GOT3 (cell line): ENCODE measurements around the gene CCBE1.
"Not testable (repeated sequence)": the region's sequence is repeated elsewhere in the genome, so short reads cannot be mapped to it uniquely, and the experiment has no call there.

ENCODE experiments used
- DNase-seq: peaks from one replicate; lab custom pipeline; 2025; ENCODE audit warnings: mixed read lengths; lab: John Stamatoyannopoulos, UW

CCBE1 gene

GRCh38 chr18:59697236-59697932 lies at the start of gene CCBE1:
TSS of gene CCBE1 (minus strand) at chr18:59697423.
- peak; percentile 4 for DNase-seq

DNA sequence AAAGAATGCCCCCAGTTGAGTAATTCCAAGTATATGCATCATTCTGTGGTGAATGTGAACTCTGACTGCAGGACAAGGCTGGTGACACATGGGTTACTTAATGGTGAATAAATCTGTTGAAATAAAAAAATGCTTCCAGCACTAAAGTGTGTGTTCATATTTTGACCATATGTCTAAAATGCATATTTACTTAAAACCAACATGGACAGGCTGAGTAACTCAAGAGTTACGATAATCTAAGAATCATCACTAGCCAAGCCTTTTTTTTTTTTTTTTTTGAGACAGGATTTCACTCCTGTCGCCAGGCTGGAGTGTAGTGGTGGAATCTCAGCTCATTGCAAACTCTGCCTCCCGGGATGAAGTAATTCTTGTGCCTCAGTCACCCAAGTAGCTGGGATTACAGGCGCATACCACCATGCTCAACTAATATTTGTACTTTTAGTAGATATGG lies 47.1 kb upstream of the CCBE1 start:
- no peak for DNase-seq

DNA sequence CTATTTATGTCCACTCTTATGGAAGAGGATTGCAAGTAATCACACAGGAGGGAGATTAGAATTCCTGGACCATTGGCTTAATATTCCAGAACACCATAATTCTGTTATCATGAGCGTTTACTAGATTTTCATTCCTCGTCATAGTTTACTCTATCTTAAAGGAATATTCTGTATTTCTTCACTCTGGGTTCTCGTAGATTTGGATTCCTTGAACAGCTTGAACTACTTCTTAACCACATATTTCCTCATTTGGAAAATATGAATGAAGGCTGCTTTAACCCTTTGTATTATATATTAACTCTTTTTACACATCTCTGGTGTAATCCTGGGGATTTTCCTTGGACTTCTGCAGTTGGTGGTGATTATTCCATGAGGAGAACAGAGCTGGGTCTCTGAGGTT lies 46.3 kb upstream of the CCBE1 start:
- no peak for DNase-seq

DNA sequence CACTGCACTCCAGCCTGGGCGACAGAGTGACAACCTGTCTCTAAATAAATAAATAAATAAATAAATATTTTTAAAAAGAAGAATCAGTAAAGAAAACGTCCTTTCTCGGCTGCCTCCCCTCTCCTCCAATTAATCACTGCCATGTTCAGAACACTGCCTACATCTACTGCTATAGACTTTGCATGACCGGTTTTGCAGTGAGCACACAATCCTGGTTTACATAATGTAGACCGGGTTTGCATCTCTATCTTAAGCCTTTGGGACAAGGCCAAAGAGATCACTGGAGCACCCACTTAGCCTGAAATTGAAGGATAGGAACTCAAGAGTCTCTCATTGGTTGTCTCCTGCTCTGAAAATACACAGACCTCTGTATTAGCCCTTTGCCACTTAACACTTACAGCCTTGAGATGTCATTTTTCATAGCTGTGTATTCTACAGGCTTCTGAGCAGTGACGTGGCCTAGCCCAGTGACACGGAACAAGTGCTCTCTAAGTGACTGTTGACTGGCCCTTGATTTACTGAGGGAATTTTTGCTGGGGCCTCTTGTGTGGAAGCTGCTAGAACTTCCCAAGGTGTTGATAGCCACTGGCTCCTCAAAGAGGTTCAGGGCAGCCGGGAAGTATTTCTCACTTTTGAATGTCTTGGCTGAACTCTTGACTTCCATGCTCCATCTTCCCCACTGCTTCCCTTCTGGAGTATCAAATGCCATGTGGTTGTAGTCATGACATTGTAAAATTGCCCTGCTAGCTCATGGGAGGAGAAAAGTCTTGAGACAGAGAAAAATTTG lies 45.3 kb upstream of the CCBE1 start:
- no peak for DNase-seq

- no peak for DNase-seq
Measured at GRCh38 chr18:59740141-59740540, 42.9 kb upstream of the CCBE1 start.

DNA sequence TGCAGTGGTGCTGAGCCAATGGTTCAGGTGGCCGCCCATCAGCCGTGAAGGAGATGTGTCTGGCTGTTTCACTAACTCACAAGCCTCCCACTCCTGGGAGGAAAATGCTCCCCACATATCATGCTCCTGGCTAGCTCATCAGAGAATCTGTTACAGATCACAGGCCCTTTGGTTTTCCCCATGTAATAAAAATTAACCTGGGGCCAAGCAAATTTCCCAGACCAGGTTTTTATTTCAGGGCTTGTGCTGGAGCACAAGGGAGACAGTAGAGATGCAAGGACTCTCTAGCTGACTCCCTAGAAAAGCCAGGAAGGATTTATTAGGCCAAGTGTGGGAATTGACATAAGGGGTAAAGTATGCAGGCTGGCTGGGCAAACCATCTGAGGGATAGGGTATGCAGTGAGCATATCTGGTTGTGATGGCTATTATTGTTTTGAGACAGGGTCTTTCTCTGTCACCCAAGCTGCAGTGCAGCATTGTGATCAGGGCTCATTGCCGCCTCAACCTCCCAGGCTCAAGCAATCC lies 40.6 kb upstream of the CCBE1 start:
- DNase-seq: no peak

GRCh38 chr18:59737335-59737734 lies 40.1 kb upstream of the CCBE1 start:
- DNase-seq: not testable (repeated sequence)

DNA sequence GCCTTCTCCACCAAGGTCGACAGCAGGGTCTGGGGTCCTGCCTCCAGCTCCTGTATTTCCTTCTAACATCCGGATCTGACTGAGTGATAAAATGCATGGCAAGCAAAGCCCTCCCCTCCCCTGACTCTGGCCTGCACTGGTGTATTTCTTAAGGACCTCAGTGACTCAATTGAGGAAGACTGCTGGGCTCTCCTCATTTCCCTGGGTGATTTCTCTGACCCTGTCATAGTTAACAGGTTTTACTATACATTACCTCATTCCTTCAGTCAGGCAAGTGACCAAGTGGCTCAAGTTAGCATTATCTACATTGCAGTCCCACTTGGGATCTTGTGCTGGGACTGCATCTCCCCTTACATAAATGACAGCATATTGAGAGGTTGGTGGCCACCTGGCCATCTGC lies 38.8 kb upstream of the CCBE1 start:
- DNase-seq: no peak

DNA sequence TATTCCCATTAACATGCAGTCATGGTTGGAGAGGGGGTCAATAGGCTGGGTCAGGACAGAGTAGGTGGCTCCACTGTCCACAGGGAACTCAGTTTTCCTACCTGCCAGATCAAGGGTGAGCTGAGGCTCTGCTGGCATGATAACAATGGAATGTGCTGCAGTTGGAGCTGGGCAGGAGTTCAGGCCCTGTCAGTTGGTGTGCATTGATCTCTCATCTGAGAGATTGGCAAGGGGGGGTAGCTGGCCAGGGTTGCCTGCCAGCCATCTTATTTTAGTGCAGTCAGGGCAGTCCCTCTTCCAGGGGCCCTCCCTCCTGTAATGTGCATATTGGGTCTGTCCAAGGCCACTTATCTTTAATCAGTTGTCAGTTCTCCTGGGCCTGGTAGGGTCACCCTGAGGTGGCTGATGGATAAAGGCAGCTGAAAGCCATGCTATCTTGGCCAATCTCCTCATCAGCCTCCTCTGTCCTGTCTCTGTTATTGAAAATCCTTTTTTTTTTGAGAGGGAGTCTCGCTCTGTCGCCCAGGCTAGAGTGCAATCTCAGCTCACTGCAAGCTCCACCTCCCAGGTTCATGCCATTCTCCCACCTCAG lies 38.1 kb upstream of the CCBE1 start:
- DNase-seq: no peak

DNA sequence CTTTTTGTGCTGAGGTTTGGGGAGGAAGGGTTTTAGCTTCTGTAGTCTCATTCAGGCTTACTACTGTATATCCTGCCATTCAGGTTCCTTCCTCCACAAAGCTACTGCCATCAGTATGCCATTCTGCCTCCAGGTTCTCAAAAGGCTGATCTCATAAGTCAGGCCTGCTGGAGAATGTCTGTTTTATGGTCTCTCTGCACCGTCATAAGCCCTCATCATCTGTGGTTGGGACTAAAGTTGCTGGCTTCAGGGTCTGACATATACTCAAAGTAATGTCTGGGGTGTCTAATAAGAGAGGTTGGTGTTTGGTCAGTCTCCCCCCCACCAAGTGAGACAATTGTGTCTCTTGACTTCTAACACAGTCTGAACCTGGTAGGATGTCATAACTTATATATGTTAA lies 36.2 kb upstream of the CCBE1 start:
- no peak for DNase-seq

DNA sequence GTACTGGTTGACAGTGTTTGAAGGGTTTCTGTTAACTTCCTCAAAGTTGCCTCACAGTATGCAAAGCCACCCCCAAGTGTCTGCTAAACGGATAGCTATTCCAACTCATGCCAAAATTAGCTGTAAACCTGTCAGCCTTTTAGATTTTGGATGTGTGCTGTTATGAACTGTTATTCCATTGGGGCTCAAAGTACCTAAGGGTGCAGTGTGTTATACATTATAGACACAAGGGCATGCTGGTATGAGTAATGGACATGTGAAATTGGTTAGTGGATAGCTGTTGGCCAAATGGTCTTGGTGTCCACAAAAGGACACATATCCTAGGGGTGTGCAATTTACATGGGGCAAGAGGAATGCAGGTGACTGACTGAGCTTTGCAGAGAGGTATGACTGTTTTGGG lies 33.7 kb upstream of the CCBE1 start:
- no peak for DNase-seq

GRCh38 chr18:59729781-59730180 lies 32.6 kb upstream of the CCBE1 start:
- no peak for DNase-seq

DNA sequence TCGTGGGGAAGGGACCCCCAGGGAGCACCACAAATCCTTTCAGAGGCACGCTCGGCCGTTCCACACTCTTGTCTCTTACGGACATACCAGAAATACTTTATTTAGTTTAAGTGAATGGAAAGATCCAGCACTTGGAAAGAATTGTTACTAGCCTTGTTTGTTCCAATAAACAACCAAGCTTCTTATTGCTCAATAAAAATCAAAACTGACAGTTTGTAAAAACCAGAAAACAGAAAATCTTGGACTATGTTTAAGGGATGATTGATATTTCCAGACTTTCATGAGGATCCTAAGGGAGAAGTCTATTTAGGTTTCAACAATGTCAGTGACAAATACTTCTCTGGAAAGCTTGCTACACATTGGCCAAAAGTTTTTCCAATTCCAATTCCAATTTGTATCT lies 31.6 kb upstream of the CCBE1 start:
- no peak for DNase-seq

- DNase-seq: no peak
Measured at GRCh38 chr18:59725142-59725541, 27.9 kb upstream of the CCBE1 start.

DNA sequence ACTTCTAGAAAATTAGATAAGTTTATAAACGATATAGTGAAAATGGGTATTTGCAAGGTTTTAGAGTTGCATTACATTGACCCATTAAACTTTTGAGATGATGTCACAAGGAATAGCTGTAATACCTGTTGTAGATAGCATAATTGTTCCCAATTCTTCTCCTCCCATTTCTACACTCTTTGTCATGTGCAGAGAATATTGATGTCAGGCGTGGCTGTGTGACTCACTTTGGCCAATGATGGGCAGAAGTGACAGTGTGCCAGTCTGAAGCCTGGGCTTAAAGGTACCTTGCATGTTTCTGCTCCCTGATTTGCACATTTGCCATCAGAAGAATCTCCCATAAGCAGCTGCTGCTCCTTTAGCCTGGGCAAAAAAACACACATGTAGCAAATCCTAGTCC lies 26.9 kb upstream of the CCBE1 start:
- DNase-seq: no peak

GRCh38 chr18:59721931-59722330 lies 24.7 kb upstream of the CCBE1 start:
- no peak for DNase-seq

GRCh38 chr18:59721211-59721610 lies 24.0 kb upstream of the CCBE1 start:
- DNase-seq: no peak

GRCh38 chr18:59719544-59720181 lies 22.4 kb upstream of the CCBE1 start:
- DNase-seq: no peak

DNA sequence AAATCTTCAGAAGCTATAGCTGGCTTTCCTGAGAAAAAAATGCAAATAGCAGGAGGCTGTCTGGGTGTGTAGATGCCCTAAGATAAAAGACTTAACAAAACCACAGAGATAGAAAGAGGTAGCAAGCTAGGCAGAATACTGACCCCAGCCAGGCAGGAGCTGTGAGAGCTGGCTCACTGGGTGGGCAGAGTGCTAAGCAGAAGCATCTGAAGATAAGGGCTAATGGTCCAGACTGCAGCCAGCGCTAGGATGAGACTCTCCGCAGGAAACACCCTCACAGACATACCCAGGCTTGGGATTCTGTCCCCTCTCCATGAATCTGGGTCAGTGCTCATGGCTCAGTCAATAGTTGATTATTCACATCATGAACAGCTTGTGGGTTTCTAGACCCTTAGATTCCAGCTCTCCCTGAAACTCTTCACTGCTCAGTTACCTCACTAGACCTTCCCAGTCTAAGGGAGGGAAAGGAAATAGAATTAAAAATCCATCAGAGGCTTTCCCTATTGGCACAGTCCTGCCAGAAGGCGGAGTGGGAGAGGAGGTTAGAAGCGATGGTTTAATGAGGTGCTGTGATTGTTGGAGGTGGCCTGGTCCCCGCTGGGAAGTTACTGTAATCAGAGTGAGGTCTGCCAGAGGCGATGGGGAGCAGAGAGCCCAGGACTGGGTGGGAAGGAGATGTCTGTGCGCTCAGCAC lies 21.4 kb upstream of the CCBE1 start:
- DNase-seq: no peak

GRCh38 chr18:59718108-59718463 lies 20.9 kb upstream of the CCBE1 start:
- no peak for DNase-seq

GRCh38 chr18:59717291-59717690 lies 20.1 kb upstream of the CCBE1 start:
- DNase-seq: no peak

GRCh38 chr18:59715966-59716369 lies 18.7 kb upstream of the CCBE1 start:
- DNase-seq: no peak
